ENCODE results near the gene KIAA1217. TPM values are rescaled to one million over a fixed set of nuclear protein-coding genes. Genes with fewer than 3 reads are reported as not detected.

The KIAA1217 gene
- total RNA-seq, 1 experiment from 2014 or later = 7.8 TPM

DNA sequence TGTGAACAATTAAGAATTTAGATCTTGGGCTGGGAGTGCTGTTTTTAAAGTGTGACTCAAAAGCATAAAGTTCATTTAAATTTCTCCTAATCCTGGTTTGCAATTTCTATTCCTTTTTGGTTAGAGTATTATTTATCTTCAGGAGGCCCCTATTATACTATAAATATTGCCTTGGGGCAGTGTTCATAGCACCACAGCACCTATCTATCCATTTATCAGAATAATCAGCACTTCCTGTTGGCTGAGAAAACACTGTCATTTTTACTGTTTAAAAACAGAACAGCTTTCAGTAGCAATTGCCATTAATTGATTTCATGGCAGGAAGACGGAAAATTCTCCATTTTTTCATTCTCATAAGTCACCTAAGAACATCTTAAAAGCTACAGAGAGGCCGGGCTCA lies 111.4 kb downstream of the KIAA1217 start:
- no peak overlapping the region for H3K4me2 ChIP-seq (ENCODE audit: low read length)
- H3K4me1 ChIP-seq (ENCODE audit: control insufficient read depth in 1 of 2, insufficient read depth in 2 of 2, low read length in 2 of 2) = no peaks in the 10 kb centered on the region
- TF ChIP-seq SIN3A (IDR thresholded peaks at IDR 0.05; ENCODE audit: low read depth) (no peak), ZNF274 (IDR thresholded peaks at IDR 0.05; ENCODE audit: low read depth, low read length) (no peak), POLR2AphosphoS5 (IDR thresholded peaks at IDR 0.05; ENCODE audit: low read depth, low read length) (no peak)
- H3K4me3 ChIP-seq (replicated peaks in 1 of 2; ENCODE audit: low read depth in 1 of 2, low read length in 2 of 2) = no peak overlapping the region
- POLR2A ChIA-PET = no interaction called here
- H3K9ac ChIP-seq (ENCODE audit: low read length) = no peak overlapping the region
- no peaks in the 10 kb centered on the region for H3K27me3 ChIP-seq (ENCODE audit: insufficient read depth, low read length)
- no peaks in the 10 kb centered on the region for H3K9me2 ChIP-seq (ENCODE audit: insufficient read depth)
- H4K20me1 ChIP-seq (ENCODE audit: insufficient read depth) = no peaks in the 10 kb centered on the region
- DNase-seq (ENCODE audit: low read depth, low spot score) = no peak
- H3K36me3 ChIP-seq (ENCODE audit: control insufficient read depth in 1 of 2, insufficient read depth in 2 of 2, low read length in 2 of 2) = no peaks in the 10 kb centered on the region
- H3K79me2 ChIP-seq (ENCODE audit: insufficient read depth, low read length) = no peaks in the 10 kb centered on the region
- H2AFZ ChIP-seq (ENCODE audit: low read depth, low read length, poor library complexity, severe bottlenecking) = no peak overlapping the region
- no peak overlapping the region for H3K27ac ChIP-seq (ENCODE audit: low read depth, low read length)
- intact Hi-C loops (cut with micrococcal nuclease) = no loop called here
- BruUV-seq (replicated peaks) = no TSS peak
- no peaks in the 10 kb centered on the region for H3K9me3 ChIP-seq (ENCODE audit: control insufficient read depth in 1 of 2, insufficient read depth in 1 of 2, low read depth in 1 of 2, low read length in 2 of 2)
- ATAC-seq = no peak
- CTCF ChIA-PET = interaction anchor here (0.6 to 1.3 kb wide), 3 partner anchors 15 to 135 kb away, joined by 3 to 4 read pairs (median 3); no protein-coding TSS in a partner anchor
- RAD21 ChIA-PET (ENCODE audit: low non-redundant PET in 1 of 2, low total read pairs in 2 of 2, uncharacterized antibody in 2 of 2, unreplicated experiment in 2 of 2) = no interaction called here

DNA sequence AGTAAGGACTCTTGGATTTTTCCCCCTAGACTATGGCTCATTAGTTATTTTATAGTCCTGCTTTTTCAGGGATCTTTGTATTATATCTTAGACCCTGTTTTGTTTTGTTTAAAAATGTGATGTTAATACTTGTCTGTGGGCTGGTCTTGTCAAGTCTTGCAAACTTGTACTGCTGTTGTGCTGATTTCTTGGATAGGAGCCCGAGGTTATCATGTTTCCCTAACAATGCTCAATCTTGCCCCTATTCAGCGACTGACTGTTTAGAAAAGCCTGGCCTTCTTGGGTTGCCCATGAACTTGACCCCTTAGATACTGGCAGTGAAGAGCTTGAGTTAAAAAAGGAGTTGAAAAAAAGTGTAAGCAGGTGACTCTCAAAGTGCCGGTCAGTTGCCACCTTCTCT lies 115.7 kb downstream of the KIAA1217 start:
- POLR2A ChIA-PET = no interaction called here
- no peak for ATAC-seq
- H3K4me2 ChIP-seq (ENCODE audit: low read length) = no peak overlapping the region

More for the DNA sequence above, 115.7 kb downstream of the KIAA1217 start:
- Histone ChIP-seq H3K4me1 (ENCODE audit: control insufficient read depth in 1 of 2, insufficient read depth in 2 of 2, low read length in 2 of 2) (no peaks in the 10 kb centered on the region), H3K36me3 (ENCODE audit: control insufficient read depth in 1 of 2, insufficient read depth in 2 of 2, low read length in 2 of 2) (no peaks in the 10 kb centered on the region), H3K9ac (ENCODE audit: low read length) (no peak overlapping the region), H3K27me3 (ENCODE audit: insufficient read depth, low read length) (no peaks in the 10 kb centered on the region), H3K79me2 (ENCODE audit: insufficient read depth, low read length) (no peaks in the 10 kb centered on the region), H4K20me1 (ENCODE audit: insufficient read depth) (no peaks in the 10 kb centered on the region), H3K27ac (ENCODE audit: low read depth, low read length) (no peak overlapping the region), H3K9me3 (ENCODE audit: control insufficient read depth in 1 of 2, insufficient read depth in 1 of 2, low read depth in 1 of 2, low read length in 2 of 2) (peaks cover 0 to 9% of the 10 kb centered on the region in 2 experiments; a peak in 1 of 4 replicates), H3K4me3 (replicated peaks in 1 of 2; ENCODE audit: low read depth in 1 of 2, low read length in 2 of 2) (no peak overlapping the region), H2AFZ (ENCODE audit: low read depth, low read length, poor library complexity, severe bottlenecking) (no peak overlapping the region), H3K9me2 (ENCODE audit: insufficient read depth) (no peaks in the 10 kb centered on the region)
- BruUV-seq (replicated peaks) = no TSS peak
- DNase-seq (ENCODE audit: low read depth, low spot score) = no peak
- ChIA-PET RAD21 (ENCODE audit: low non-redundant PET in 1 of 2, low total read pairs in 2 of 2, uncharacterized antibody in 2 of 2, unreplicated experiment in 2 of 2) (no interaction called here), CTCF (no interaction called here)
- TF ChIP-seq SRF (IDR thresholded peaks at IDR 0.05; ENCODE audit: low read depth) (no peak), SP1 (IDR thresholded peaks at IDR 0.05; ENCODE audit: low read depth) (no peak), EZH2 (IDR thresholded peaks at IDR 0.05) (no peak), FOSL1 (IDR thresholded peaks at IDR 0.05; ENCODE audit: low read depth) (no peak), RAD21 (IDR thresholded peaks at IDR 0.05; ENCODE audit: low read depth) (no peak), ELF1 (IDR thresholded peaks at IDR 0.05; ENCODE audit: borderline replicate concordance, low read depth) (no peak), CBX3 (IDR thresholded peaks at IDR 0.05; ENCODE audit: low read depth) (no peak), ZFX (IDR thresholded peaks at IDR 0.05) (no peak)
- intact Hi-C loops (cut with micrococcal nuclease) = no loop called here
